Keratinocyte (primary cell): ENCODE results near the gene RTL1.

Experiments used
- CTCF ChIP-seq, 3 experiments: IDR thresholded peaks in 1 of 3; conservative IDR thresholded peaks in 1 of 3; optimal IDR thresholded peaks in 1 of 3; 2 replicates in 2 of 3; 3 replicates in 1 of 3; pipeline versions ENCODE3 to v1.5.1; 2011; ENCODE audit warnings: low read length in 3 of 3, mild to moderate bottlenecking in 3 of 3, moderate library complexity in 2 of 3, control low read depth in 1 of 3, inconsistent platforms in 1 of 3; ENCODE audit not compliant: insufficient read depth in 2 of 3; ENCODE audit errors: extremely low read depth in 1 of 3
- EZH2 ChIP-seq: IDR thresholded peaks from one replicate; pipeline ENCODE4 v1.6.1; 2012; ENCODE audit warnings: inconsistent platforms, mild to moderate bottlenecking, low read length, moderate library complexity

- TF ChIP-seq CTCF (optimal IDR thresholded peaks at IDR 0.05 in 1 of 3, IDR thresholded peaks at IDR 0.05 in 1 of 3, conservative IDR thresholded peaks at IDR 0.05 in 1 of 3; ENCODE audit: extremely low read depth in 1 of 3, insufficient read depth in 2 of 3, low read length in 3 of 3), result no peak
- TF ChIP-seq EZH2, result no peak
Observed at GRCh38 chr14:100872259-100873095, 31.0 kb downstream of the RTL1 start.
